ENCODE data around the gene ATXN7.

DNA sequence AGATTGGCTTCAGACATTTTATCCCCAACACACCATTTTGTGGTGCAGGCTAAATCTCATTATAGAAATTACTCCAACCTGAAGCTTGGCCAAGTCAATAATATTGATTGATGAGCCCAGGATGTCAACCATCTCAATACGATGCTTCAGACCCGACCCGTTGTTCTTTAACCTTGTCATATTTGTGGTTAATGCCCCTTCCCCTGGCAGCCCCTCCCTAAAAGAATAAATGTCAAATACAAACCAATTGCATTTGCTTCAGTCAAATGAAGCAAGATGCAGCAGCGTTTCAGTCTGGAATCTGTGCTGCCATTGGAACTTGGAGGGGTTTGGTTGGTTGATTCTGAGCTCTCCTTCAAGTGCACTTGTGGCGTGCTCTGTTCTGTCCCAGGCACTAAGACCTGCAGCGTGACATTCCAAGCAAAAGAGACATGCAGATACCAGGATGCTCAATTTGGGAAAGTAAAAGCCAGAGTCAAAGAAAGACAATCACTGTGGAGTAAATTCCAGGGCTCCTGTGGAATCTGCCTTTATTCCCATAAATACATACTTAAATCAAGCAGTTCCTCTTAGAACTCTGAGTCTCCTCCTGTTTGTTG, 183.4 kb downstream of the ATXN7 start:
- no peak for TF ChIP-seq POLR2A (IDR thresholded peaks at IDR 0.05)
- TF ChIP-seq, protein P1, sequence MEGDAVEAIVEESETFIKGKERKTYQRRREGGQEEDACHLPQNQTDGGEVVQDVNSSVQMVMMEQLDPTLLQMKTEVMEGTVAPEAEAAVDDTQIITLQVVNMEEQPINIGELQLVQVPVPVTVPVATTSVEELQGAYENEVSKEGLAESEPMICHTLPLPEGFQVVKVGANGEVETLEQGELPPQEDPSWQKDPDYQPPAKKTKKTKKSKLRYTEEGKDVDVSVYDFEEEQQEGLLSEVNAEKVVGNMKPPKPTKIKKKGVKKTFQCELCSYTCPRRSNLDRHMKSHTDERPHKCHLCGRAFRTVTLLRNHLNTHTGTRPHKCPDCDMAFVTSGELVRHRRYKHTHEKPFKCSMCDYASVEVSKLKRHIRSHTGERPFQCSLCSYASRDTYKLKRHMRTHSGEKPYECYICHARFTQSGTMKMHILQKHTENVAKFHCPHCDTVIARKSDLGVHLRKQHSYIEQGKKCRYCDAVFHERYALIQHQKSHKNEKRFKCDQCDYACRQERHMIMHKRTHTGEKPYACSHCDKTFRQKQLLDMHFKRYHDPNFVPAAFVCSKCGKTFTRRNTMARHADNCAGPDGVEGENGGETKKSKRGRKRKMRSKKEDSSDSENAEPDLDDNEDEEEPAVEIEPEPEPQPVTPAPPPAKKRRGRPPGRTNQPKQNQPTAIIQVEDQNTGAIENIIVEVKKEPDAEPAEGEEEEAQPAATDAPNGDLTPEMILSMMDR (IDR thresholded peaks at IDR 0.05), result no peak
